Gastrocnemius medialis (tissue), 4 donors: ENCODE measurements around the gene PARD3B. TPM values are rescaled to one million over a fixed set of nuclear protein-coding genes. Genes with fewer than 3 reads are reported as not detected.

Source experiments
- ATAC-seq, 2 donors: fragments of 150-250 bp; one replicate each; pipeline ENCODE4 v1.9.1; 2016
- DNase-seq, 2 donors: peaks; one replicate each; pipeline ENCODE4 v3.0.0-alpha.2; 2019
- H3K27ac ChIP-seq, 4 donors: fragments of 200-600 bp; sonication (generic); 1 replicate in 1 of 4; 2 replicates in 3 of 4; pipeline ENCODE4 v1.5.1; 2016 to 2018; ENCODE audit warnings: mild to moderate bottlenecking in 2 of 4, moderate library complexity in 1 of 4
- H3K27me3 ChIP-seq, 3 donors: fragments of 200-600 bp; sonication (generic) in 2 of 3; 1 replicate in 1 of 3; 2 replicates in 2 of 3; pipeline versions ENCODE4 v1.5.1 to v1.6.0; 2016 to 2019; ENCODE audit warnings: mild to moderate bottlenecking in 1 of 3, moderate library complexity in 1 of 3
- H3K36me3 ChIP-seq, 2 donors: fragments of 200-600 bp; sonication (generic) in 1 of 2; one replicate each; pipeline ENCODE4 v1.5.1; 2017 to 2018
- H3K4me1 ChIP-seq, 2 donors: fragments of 200-600 bp; sonication (generic) in 1 of 2; one replicate each; pipeline ENCODE4 v1.5.1; 2016 to 2017; ENCODE audit warnings: mild to moderate bottlenecking in 2 of 2
- H3K4me3 ChIP-seq, 4 donors: fragments of 200-600 bp; sonication (generic) in 3 of 4; 1 replicate in 1 of 4; 2 replicates in 3 of 4; pipeline ENCODE4 v1.5.1; 2016 to 2019; ENCODE audit warnings: mild to moderate bottlenecking in 2 of 4
- H3K9me3 ChIP-seq, 3 donors: fragments of 200-600 bp; sonication (generic) in 2 of 3; 1 replicate in 1 of 3; 2 replicates in 2 of 3; pipeline ENCODE4 v1.5.1; 2016 to 2019
- POLR2A ChIP-seq, 2 donors: fragments of 450-650 bp; IDR thresholded peaks; one replicate each; pipeline ENCODE4 v1.6.1; 2017; ENCODE audit warnings: antibody characterized with exemption in 2 of 2, mild to moderate bottlenecking in 2 of 2, moderate library complexity in 2 of 2
- in situ Hi-C, 4 donors: fragments of 200-750 bp; cut with MboI; loops; one replicate each; pipeline versions ENCODE4 v1.15.0 to v1.8.0; 2017; ENCODE audit warnings: low sequenced_read_pairs in 4 of 4
- intact Hi-C: fragments of 100-400 bp; cut with DNase I; formaldehyde crosslinking; loops from one replicate; pipeline ENCODE4 v1.15.1; 2023; ENCODE audit warnings: low total_unique reads
- total RNA-seq, 4 donors: library from RNA; depleted of rRNA; stranded (reverse); fragments of >200 nt; gene quantifications; one replicate each; pipeline versions ENCODE4 v1.1.0 to v1.2.3, GENCODE V29; 2016
- TF ChIP-seq, protein P1 (sequence below), 5 experiments: fragments of 450-650 bp in 3 of 5; fragments of 200-600 bp in 2 of 5; sonication (generic) in 2 of 5; IDR thresholded peaks in 4 of 5; conservative IDR thresholded peaks in 1 of 5; 1 replicate in 4 of 5; 2 replicates in 1 of 5; pipeline ENCODE4 v1.5.1; 2016 to 2019; ENCODE audit warnings: antibody characterized with exemption in 5 of 5, mild to moderate bottlenecking in 3 of 5, moderate library complexity in 3 of 5

Gene PARD3B
- total RNA-seq, 4 donors from 2014 or later, result 2.2 to 15.5 (median 4.6) TPM

DNA sequence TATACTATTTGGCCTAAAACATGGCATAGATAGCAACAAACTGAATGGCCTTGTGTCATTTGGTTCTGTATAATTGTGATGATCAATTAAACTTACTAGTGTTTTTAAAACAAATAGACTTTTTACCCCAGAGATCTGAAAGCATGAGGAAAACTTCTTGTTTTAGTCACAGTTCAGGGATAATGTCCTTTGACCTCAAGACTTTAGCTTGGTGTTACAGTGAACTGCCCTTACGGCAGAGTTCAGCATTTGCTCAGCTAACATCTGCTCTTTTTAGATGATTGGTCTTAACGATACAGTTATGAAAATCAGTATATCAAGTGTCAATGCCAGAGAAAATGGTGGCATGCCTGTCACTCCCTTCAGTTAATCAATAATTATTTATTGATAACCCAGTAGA is 429.2 kb downstream of the PARD3B start:
- H3K4me3 ChIP-seq, result no peak overlapping the region
- no peaks in the 10 kb centered on the region for H3K27me3 ChIP-seq
- ATAC-seq, result no peak
- no peaks in the 10 kb centered on the region for H3K9me3 ChIP-seq
- no peak overlapping the region for H3K27ac ChIP-seq
- intact Hi-C loops (no loop called here), in situ Hi-C loops (no loop called here)
- no peak for TF ChIP-seq POLR2A (IDR thresholded peaks at IDR 0.05)
- TF ChIP-seq, protein P1, sequence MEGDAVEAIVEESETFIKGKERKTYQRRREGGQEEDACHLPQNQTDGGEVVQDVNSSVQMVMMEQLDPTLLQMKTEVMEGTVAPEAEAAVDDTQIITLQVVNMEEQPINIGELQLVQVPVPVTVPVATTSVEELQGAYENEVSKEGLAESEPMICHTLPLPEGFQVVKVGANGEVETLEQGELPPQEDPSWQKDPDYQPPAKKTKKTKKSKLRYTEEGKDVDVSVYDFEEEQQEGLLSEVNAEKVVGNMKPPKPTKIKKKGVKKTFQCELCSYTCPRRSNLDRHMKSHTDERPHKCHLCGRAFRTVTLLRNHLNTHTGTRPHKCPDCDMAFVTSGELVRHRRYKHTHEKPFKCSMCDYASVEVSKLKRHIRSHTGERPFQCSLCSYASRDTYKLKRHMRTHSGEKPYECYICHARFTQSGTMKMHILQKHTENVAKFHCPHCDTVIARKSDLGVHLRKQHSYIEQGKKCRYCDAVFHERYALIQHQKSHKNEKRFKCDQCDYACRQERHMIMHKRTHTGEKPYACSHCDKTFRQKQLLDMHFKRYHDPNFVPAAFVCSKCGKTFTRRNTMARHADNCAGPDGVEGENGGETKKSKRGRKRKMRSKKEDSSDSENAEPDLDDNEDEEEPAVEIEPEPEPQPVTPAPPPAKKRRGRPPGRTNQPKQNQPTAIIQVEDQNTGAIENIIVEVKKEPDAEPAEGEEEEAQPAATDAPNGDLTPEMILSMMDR (IDR thresholded peaks at IDR 0.05 in 4 of 5, conservative IDR thresholded peaks at IDR 0.05 in 1 of 5), result no peak
- peaks cover 0 to 3% of the 10 kb centered on the region in 2 donors for H3K4me1 ChIP-seq
- DNase-seq, result no peak
- H3K36me3 ChIP-seq, result no peaks in the 10 kb centered on the region

DNA sequence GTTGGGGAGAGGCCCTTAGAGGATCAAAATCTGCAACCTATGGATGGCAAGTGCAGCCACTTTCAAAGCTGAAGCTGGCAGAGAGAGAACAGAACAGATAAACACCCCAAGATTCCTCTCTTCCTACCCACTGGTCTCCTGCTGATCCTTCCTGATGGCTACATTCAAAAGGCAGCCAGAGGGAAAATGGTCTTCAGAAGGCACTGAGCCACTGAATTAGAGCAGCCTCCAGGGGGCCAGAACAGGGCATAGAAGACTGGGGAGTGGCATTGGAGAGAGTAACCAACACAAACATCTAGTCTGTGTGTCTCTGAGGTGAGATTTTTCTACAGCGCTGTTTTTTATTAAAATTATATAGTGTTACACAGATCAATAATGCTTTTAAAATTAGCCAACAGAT is 432.6 kb downstream of the PARD3B start:
- intact Hi-C loops (no loop called here), in situ Hi-C loops (no loop called here)
- H3K27ac ChIP-seq, result no peak overlapping the region
- DNase-seq (no peak), ATAC-seq (no peak)
- H3K36me3 ChIP-seq, result no peaks in the 10 kb centered on the region
- no peaks in the 10 kb centered on the region for H3K9me3 ChIP-seq
- no peaks in the 10 kb centered on the region for H3K4me1 ChIP-seq
- no peak overlapping the region for H3K4me3 ChIP-seq
- no peaks in the 10 kb centered on the region for H3K27me3 ChIP-seq
- TF ChIP-seq, protein P1 (IDR thresholded peaks at IDR 0.05 in 4 of 5, conservative IDR thresholded peaks at IDR 0.05 in 1 of 5), result no peak
- TF ChIP-seq POLR2A (IDR thresholded peaks at IDR 0.05), result no peak

DNA sequence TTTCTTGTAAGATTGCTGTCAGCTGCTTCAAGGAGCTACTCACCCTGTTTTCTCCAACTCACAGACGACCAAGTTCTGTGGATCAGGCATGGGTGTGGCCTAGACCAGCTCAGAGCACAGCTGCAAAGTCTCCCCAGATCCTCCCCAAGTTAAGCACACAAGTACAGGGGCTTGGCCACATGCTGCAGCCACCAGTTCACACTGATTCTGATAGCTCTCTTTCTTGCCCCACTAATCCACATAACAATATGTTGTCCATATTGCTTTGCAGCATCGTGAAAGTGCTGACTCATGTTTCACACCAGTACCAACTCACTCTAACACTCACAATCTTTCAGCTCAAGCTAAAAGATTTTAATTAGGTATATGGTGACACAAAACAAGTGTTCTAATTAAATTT is 437.0 kb downstream of the PARD3B start:
- in situ Hi-C loops, result no loop called here
- Histone ChIP-seq H3K4me3 (no peak overlapping the region), H3K27ac (no peak overlapping the region), H3K36me3 (no peaks in the 10 kb centered on the region), H3K27me3 (no peaks in the 10 kb centered on the region), H3K4me1 (no peaks in the 10 kb centered on the region), H3K9me3 (no peaks in the 10 kb centered on the region)
- no peak for TF ChIP-seq POLR2A (IDR thresholded peaks at IDR 0.05)
- TF ChIP-seq, protein P1 (IDR thresholded peaks at IDR 0.05 in 4 of 5, conservative IDR thresholded peaks at IDR 0.05 in 1 of 5), result no peak
- intact Hi-C loops, result no loop called here
- DNase-seq, result no peak
- ATAC-seq, result no peak

DNA sequence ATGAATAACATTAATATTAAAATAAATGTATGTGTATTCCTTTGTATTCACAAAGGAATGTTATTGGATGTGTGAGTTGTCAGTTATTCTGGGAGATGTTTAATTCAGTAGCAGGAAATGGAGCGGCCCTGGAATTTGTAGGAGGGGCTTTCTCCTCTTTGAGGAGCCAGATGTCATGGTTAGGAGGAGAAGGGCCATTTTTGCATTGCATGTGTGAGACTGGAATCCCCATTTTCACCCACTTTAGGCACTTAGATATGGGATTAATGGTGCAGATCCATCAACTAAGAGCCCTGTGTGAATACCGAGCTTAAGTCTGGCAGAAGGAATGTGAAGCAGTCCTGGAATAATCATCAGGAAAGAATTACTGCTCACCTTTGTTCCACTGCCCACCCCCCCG is 439.2 kb downstream of the PARD3B start:
- TF ChIP-seq, protein P1 (IDR thresholded peaks at IDR 0.05 in 4 of 5, conservative IDR thresholded peaks at IDR 0.05 in 1 of 5), result no peak
- no peak for TF ChIP-seq POLR2A (IDR thresholded peaks at IDR 0.05)
- H3K4me3 ChIP-seq, result no peak overlapping the region
- ATAC-seq, result no peak
- no peaks in the 10 kb centered on the region for H3K27me3 ChIP-seq
- no peaks in the 10 kb centered on the region for H3K4me1 ChIP-seq
- DNase-seq, result no peak
- intact Hi-C loops, result no loop called here
- no peak overlapping the region for H3K27ac ChIP-seq
- in situ Hi-C loops, result no loop called here
- no peaks in the 10 kb centered on the region for H3K9me3 ChIP-seq
- no peaks in the 10 kb centered on the region for H3K36me3 ChIP-seq

DNA sequence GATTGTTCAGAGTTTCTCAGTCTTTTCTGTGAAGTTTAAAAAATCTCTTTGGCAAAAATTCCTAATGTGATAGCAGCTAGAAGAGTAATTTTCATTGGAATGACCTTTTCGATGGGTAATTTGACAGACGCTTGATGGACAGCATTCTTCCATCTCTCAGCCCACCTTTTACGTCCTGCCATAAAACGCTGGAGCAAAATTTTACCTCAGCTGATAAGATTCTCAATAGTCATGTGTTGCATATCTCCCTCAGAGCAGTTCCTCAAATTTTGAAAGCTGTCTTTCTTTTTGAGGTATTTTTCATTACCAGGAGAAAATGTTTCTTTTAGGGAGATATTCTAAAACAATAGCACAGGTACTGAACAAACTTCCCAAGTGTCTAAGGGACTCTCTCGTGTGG is 441.4 kb downstream of the PARD3B start:
- Histone ChIP-seq H3K36me3 (no peaks in the 10 kb centered on the region), H3K27ac (no peak overlapping the region), H3K9me3 (no peaks in the 10 kb centered on the region), H3K4me3 (no peak overlapping the region), H3K4me1 (no peaks in the 10 kb centered on the region), H3K27me3 (no peaks in the 10 kb centered on the region)
- TF ChIP-seq, protein P1 (IDR thresholded peaks at IDR 0.05 in 4 of 5, conservative IDR thresholded peaks at IDR 0.05 in 1 of 5), result no peak
- TF ChIP-seq POLR2A (IDR thresholded peaks at IDR 0.05), result no peak
- intact Hi-C loops (no loop called here), in situ Hi-C loops (no loop called here)
- DNase-seq (no peak), ATAC-seq (no peak)
